ENCODE results near the gene TLK2.

TLK2 gene

GRCh38 chr17:62631086-62631935 lies 152.7 kb downstream of the TLK2 start:
- DNase-seq = no peak

- DNase-seq = no peak
These were observed 153.6 kb downstream of the TLK2 start for GRCh38 chr17:62631936-62632924.

GRCh38 chr17:62637809-62638208 lies 159.2 kb downstream of the TLK2 start:
- no peak for DNase-seq

GRCh38 chr17:62641153-62641552 lies 162.5 kb downstream of the TLK2 start:
- DNase-seq = no peak

GRCh38 chr17:62641951-62642350 lies 163.3 kb downstream of the TLK2 start:
- no peak for DNase-seq

GRCh38 chr17:62643496-62643895 lies 164.9 kb downstream of the TLK2 start:
- DNase-seq = no peak

GRCh38 chr17:62644487-62645173 lies 166.0 kb downstream of the TLK2 start:
- no peak for DNase-seq

GRCh38 chr17:62648251-62648955 lies 169.8 kb downstream of the TLK2 start:
- DNase-seq = no peak

- DNase-seq = no peak
These were observed 170.3 kb downstream of the TLK2 start for GRCh38 chr17:62648956-62649294.

GRCh38 chr17:62649570-62649969 lies 170.9 kb downstream of the TLK2 start:
- DNase-seq = no peak

- no peak for DNase-seq
These were observed 172.0 kb downstream of the TLK2 start for GRCh38 chr17:62650587-62650986.

GRCh38 chr17:62652251-62653001 lies 173.8 kb downstream of the TLK2 start:
- DNase-seq = peak; percentile 27

GRCh38 chr17:62653002-62653825 lies 174.6 kb downstream of the TLK2 start:
- DNase-seq = peak; percentile 89

- DNase-seq = no peak
These were observed 175.5 kb downstream of the TLK2 start for GRCh38 chr17:62653826-62654761.

GRCh38 chr17:62655656-62656055 lies 177.0 kb downstream of the TLK2 start:
- DNase-seq = no peak

GRCh38 chr17:62656446-62656845 lies 177.8 kb downstream of the TLK2 start:
- DNase-seq = no peak

GRCh38 chr17:62657145-62657665 lies 178.6 kb downstream of the TLK2 start:
- DNase-seq = no peak

GRCh38 chr17:62657690-62658089 lies 179.1 kb downstream of the TLK2 start:
- no peak for DNase-seq

All from activated naive CD4-positive, alpha-beta T cell treated with Interleukin-2 at 50 U/mL for 16 hours (primary cell).